GM19324 (cell line): ENCODE data around the gene MCC.

ENCODE experiments used
- ATAC-seq: cut with Tn5 transposase; IDR thresholded peaks from one replicate; pipeline ENCODE4 v1.9.1; 2021; ENCODE audit warnings: mild to moderate bottlenecking, moderate library complexity; ENCODE audit not compliant: unreplicated experiment, low FRiP score

The MCC gene

DNA sequence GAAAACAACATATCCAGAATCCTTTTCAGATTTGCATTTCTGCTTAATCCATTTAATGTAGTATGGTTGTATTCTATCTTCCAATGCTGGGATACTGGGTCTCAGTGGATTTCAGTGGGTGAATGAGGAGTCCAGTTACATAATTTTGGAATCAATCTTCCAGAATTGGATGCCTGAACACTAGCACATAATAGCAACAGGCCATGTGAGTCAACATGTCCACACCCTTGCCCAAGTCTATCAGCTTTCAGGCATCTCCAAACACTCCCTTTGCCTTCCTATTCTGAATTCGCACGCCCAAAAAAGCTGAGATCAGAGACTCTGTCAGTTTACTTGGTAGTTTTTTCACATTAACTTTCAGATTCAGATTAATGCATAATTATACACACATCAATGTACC lies 256.0 kb downstream of the MCC start:
- ATAC-seq = no peak

DNA sequence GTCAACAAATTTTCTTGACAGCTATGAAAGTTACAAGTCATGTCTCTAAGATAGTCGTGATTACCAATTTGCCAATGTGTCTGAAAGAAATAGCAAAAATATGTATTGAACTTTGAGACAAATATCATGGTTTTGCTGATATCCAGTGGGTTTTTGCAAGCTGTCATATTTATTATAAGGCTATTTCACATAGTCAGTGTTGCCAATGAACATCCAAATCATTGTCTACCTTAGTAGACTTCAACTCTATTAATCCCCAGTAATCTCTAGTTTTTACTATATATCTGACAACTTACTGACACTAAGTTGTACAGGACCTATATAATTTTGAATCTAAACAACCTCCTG lies 256.6 kb downstream of the MCC start:
- ATAC-seq = no peak

DNA sequence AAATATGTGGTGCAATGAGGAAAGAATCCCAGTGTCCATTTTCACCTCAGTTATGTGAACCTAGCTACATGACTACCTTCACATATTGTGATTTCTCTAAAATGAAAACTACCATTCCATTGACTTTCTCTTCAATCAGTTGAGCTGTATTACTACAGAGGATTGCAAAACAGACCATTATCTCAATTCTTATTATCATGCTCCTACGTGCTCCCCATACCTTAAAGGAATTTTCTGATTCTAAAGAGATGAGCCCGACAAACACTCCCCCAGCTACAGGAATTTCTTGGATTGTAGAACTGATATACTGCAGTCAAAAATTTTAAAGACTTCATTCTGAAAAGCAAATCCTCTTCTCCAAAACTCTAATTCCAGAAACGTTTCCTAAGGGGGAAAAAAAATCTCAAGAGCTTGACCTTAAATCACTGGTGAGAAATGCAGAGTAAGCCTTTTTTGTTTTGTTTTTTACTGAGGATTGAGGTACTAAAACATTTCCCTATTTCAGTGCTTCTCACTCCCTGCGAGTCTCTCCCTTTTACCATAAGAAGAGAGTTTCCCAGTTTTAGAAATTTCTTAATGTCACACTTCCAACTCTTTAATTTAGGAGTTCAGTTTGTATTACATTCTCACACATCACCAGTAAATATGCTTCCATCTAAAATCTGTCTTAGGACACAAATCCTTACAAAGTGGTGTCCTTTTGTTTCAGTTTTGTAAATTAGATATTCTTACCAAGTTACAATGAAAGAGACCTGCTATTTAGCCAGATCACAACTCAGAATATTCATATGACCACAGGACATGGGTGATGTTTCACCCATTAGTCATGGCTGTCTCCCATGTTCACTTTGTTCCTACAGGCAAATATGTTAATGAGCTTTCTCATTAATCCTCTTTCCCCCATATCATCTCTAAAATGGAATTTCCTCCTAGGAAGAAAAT lies 257.3 kb downstream of the MCC start:
- ATAC-seq = no peak

DNA sequence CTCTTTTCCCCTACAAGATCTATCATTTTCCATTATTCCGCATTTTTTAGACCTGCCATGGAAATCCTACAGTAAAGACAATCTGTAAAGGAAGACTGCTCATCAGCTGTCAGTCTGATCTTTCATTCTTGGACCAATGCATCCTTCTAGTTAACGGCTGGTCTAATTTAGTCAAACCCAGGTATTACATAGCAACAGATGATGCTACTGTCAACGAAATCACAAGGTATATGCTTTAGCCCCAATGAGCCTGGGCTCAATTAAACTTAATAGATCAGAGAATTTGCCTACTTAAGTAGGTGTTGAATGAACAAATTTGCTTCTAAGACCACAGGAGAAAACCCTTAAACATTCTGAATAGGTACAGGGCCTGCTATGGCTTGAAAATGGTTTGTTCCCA lies 260.5 kb downstream of the MCC start:
- no peak for ATAC-seq

DNA sequence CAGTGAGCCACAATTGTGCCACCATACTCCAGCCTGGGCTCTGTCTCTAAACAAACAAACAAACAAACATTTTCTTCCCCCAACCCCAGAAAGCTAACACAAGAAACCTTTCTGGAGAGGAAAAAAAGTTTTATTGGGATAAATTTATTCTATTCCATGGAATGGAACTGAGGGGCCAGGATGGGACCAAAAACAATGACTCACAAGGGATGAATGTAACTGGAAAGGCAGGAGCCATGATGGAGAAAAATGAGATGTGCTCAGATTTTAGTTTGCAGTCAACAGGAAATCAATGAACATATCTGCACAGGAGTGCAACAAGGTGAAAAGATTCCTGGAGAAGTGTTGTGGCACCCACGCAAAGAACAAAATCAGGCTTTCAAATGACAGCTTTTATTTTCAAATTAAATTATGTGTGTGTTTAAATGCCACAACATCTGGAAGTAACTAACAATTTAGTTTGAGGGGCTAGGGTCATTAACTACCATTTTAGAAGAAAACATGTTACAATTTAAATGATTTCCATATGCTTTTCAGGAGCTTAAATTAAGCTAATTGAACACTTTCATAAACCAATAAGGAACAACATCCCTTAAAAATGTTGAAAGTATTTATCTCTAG lies 262.0 kb downstream of the MCC start:
- no peak for ATAC-seq

DNA sequence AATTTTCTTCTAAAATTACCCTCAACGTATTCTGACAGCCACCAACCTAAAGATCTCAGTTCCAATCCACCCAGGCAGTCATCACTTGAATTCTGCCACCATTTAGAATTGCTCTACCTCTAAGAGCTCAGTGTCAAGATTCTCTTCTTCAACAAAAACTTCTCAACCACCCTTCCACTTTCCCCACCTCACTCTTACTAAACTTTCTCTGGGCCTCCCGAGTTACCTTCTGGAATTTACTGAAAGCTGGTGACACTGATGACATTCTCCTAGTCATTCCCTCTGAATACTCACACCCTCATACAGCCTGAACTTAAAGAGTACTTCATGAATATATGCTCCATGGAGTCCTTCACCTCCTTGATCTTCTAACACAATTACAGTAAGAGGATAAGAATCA lies 263.0 kb downstream of the MCC start:
- ATAC-seq = no peak

DNA sequence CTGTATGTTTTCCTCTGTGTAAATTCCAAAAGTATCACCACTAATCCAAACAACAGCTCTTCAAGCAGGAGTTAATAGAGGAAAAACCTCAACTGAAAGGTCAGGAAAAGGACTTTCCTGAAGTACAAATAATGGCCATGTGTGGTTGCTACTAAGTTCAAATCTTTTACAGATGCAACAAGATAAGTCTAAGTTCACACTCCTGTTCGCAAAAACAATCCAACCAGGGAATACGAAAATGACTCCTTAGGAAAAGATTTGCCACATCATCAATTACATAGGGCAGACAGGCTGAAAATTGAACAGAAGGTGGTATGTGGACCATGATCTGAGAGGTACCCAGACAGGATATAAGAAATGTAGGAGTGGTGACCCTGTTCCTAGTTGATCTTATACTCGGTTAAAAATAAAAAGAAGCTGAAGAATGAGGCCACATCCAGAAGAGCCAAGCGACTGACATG lies 263.6 kb downstream of the MCC start:
- no peak for ATAC-seq

DNA sequence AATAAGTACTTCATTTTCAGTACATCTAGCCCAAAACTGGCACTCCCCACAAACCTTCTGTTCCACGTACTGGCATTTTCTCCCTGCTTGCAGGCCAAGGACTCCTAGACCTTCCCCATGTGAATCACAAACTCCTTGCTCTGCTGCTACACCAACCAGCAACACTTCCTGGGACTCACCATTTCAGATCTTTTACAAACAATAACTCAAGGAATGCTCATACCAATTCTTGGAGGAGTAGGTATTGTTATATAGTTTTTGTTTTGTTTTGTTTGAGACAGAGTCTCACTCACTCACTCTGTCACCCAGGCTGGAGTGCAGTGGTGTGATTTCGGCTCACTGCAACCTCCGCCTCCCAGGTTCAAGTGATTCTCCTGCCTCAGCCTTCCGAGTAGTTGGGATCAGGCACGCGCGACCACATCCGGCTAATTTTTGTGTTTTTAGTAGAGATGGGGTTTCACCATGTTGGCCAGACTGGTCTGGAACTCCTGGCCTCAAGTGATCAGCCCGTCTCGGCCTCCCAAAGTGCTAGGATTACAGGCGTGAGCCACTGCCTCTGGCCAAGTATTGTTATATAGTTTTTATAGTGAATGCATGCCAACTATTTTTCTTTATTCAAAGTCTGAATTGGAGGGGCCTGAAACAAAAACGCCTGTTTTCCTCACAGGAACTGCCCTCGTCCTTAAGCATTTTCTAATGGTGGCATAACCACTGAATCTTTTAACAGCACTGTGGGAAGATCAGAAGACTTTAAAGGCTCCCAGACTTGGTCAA lies 264.2 kb downstream of the MCC start:
- ATAC-seq = no peak

DNA sequence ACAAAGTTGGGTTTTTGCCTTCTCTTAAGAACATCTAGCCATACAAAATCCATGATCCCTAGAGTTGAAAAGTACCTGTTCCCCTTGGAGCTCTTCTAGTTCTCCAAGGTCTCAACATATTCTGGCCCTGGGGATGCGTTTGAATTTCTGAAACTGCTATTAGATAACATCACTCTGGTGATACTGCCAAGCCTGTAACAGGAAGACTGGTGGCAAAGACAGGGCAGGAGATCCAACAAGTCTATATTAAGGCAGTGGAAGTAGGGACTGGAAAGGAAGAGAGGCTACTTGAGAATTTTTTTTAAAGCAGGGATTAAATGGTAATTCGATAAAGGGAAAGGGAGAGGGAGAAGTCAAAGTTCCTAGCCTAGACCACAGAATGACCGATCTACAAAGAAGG lies 264.9 kb downstream of the MCC start:
- ATAC-seq = no peak

DNA sequence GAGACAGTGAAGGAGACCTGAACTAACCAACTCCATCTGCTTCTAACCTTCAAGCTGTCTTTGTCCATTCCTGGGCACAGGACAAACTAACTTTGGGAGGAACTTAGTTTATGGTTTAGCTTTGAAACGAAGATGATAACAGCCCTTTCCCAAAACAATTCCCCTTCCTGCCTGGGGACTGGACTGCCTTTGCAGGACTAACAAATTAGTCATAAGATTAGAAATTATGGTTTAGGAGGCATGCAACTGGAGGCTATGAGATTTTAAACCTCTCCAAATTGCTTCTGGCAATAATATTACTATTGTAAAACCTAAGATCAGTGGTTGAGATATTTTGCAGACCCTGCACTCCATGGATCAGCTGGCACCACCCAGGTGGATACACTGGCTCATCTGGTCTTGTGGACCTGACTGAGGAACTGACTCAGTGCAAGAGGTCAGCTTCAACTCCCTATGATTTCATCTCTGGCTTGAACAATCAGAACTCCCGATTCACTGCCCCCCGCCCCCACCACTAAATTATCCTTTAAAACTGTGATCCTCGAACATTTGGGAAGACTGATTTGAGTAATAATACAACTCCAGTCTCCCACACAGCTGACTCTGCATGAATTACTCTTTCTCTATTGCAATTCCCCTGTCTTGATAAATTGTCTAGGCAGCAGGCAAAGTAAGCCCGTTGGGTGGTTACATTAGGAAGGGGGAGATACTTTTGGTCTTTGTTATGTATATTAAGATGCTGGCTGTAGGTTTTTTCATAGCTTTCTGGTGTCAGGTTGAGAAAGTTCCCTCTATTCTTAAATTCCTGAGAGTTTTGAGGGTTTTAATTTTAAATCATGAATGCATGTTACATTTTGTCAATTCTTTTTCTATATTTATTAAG lies 266.7 kb downstream of the MCC start:
- ATAC-seq = no peak

DNA sequence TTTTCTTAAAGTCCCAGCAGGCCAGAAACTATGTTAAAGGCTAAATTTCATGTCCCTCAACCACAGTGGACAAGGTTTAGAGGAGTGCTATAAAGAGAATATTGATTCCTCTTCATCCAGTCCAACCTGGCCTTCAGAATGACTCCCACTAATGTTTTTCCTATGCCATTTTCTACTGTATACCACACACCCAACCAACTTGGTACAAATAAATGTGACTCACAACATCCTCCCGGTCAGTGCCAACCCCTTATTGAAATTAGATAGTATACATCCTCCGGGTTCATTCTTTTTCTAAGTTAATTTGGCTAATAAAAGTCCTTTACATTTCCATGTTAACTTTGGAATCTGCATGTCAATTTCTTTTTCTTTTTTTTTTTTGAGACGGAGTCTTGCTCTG lies 268.6 kb downstream of the MCC start:
- ATAC-seq = no peak

DNA sequence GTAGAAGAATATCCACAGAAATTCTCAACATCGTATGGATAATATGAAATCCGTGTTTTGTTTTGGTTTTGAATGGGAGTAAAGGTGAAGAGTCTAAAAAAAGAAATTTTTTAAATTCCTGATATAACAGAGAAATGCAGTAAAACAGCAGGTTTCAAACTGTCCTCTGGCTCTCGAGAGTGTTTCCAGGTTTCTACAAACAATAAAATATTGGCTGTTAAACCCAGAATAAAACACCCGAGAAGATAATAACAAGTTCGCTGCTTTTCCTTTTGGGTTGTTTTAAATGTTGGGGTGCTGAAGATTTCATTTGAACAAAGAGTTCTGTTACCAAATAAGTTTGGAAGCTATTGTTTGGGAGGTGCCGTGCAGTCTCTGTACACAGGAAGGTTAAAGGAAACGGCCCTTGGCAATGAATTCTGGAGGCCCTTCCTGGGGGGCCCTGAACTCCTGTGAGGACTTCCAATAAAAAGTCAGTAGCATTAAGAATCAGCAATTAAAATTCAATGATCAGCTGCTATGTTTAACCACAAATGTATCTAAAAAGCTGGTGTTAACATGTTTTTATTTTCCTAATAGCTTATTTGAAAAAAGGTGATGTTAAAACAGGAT lies 269.2 kb downstream of the MCC start:
- no peak for ATAC-seq

DNA sequence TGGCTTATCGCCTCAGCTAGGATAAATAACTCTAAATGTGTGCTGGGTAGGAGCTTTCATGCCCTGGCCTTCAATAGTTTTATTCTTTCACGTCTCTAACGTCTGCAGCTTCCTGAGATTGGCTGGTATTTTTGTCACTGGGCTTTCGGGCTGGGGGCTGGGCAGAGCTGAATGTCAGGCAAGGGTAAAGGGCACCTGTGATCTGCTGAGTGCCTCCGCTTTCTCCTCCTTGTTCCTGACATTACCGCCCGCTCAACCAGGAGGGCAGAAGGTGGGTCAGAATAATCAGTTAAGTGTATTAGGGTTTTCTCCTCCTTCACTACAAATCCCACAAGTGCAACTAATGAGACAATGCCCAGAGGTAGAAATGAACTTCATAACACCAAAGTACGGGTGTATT lies 270.1 kb downstream of the MCC start:
- no peak for ATAC-seq

DNA sequence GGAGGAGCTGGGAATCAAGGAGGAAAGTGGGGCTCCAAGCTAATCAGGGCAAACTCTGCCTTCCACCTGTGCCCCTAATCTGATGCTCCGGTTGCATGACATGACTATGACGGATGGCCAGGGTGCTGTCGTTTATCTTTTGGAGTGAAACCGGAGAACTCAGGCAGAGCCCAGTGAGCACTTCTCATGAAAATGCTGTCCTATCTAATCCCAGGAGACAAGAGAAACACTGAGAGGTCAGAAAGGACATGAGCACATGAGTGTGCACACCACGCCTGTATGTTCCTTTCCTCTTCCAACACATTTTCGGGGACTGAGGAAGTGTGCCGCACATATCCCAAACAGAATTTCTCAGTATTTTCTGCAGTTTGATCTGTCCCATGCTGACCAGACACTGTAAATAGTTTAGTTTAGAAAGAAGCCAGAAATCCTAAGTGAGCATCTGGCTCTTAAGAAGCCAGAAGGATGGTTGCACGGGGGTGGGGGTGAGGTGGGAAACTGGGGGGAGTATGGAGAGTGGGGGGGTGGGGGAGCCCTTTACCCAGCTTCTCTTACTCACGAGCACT lies 270.6 kb downstream of the MCC start:
- ATAC-seq = no peak

DNA sequence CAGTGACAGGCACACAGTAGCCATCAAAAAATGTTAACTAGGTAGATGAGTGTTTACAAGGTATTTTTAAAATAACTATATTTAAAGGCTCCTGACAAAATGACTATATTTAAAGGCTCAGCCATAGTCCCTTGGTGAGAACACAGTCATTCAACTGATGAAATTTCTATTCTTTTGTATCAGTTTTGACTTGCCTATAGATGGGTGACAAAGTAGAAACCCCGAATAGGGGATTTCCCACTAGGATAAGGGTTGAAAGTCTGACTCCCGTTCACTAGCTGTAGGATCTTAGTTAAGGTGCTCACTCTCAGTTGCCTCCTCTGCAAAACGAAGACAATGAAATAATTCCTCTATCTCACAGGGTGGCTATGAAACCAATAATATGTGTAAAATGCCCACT lies 271.7 kb downstream of the MCC start:
- no peak for ATAC-seq

DNA sequence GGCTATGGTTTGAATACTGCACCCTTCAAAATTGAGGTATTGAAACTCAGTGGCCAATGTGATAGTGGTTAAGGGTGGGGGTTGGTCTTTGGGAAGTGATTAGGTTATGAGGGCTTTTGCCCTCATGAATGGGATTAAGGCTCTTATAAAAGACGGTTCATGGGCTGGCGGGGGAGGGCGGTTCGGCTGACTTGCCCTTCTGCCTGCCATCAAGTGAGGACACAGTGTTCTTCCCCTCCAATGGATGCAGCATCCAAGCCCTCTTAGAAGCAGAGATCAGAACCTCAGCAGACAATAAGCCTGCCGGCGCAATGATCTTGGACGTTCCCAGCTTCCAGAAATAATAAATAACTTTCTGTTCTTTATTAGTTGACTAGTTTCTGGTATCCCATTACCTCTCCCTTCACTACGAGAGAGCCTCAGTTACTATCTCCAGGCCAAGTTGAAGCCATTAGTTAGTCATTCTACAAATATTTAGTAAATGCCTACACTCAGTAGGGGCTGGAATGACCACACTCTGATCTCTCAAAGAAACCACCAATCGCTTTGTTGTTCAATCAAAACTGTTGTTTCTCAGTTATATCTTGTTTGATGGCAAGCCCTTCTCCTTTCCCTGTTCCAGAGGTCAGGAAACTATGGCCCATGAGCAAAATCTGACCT lies 272.7 kb downstream of the MCC start:
- no peak for ATAC-seq

DNA sequence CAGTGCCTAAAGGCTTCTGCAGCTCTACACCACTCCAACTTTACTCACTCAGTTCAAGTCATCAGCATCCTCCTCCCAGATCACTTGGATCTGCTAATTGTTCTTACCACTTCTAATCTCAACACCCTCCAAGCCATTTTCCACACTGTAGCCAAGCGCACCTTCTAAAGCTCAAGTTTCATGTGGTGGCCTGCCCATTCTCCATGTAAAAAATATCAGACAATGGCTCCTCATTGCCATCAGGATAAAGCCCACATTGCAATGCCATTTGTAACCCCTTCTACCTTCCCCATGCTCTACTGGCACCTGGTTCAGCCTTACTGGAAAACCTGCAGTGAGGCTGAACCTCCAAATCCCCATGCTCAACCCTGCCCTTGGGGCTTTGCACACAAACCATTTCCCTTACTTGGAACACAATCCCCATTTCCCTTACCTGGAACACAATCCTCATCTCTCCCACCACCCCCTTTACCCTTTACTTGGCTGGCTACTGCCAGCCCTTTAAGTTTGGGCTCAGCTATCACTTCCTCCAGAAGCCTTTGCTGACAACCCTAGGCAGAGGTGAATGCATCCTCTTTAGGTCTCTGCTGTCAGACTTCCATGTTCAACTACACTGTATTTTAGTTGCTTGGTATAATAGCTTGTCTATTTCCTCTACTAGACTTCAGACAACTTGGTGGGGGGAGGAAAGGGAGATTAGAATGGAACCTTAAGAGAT lies 273.5 kb downstream of the MCC start:
- no peak for ATAC-seq
